SK-N-SH (cell line): ENCODE data around the gene EIPR1. TPM values are rescaled to one million over a fixed set of nuclear protein-coding genes. Genes with fewer than 3 reads are reported as not detected.

ENCODE experiments used
- CTCF ChIA-PET: fragments of 300-600, 350-600 bp; formaldehyde crosslinking; extraction: SDS; loops from one replicate; lab custom pipeline; 2021; lab: Yijun Ruan, JAX
- POLR2A ChIA-PET: fragments of 350-600 bp; sonication (Branson Sonifier 250); formaldehyde crosslinking; extraction: SDS; loops from one replicate; lab custom pipeline; 2020; ENCODE audit warnings: antibody characterized with exemption, inconsistent platforms; lab: Yijun Ruan, JAX
- DNase-seq: peaks from one replicate; pipeline ENCODE4 v3.0.0; 2012
- H2AFZ ChIP-seq: fragments of 200-600 bp; sonication (generic); 2 replicates; pipeline ENCODE4 v1.8.1; 2016; ENCODE audit warnings: antibody characterized with exemption, mild to moderate bottlenecking, low read depth
- H3F3A ChIP-seq: fragments of 200-600 bp; sonication (generic); replicated peaks from 2 replicates; pipeline ENCODE3; 2016; ENCODE audit warnings: antibody characterized with exemption, mild to moderate bottlenecking; ENCODE audit not compliant: insufficient read depth
- H3K27ac ChIP-seq, 2 experiments: fragments of 200-500 bp in 1 of 2; fragments of 200-600 bp in 1 of 2; sonication (Bioruptor generic) in 1 of 2; sonication (generic), shearing (Covaris generic) in 1 of 2; 2 replicates each; pipeline versions ENCODE4 v1.5.1 to v1.6.1; 2014 to 2016; ENCODE audit warnings: low read depth in 2 of 2, inconsistent platforms in 1 of 2, low read length in 1 of 2, mild to moderate bottlenecking in 1 of 2, mixed read lengths in 1 of 2
- H3K27me3 ChIP-seq: fragments of 200-600 bp; sonication (generic), shearing (Covaris generic); 2 replicates; pipeline ENCODE4 v1.6.1; 2016; ENCODE audit warnings: mixed run types; ENCODE audit not compliant: insufficient read depth
- H3K36me3 ChIP-seq, 2 experiments: fragments of 200-500 bp in 1 of 2; fragments of 200-600 bp in 1 of 2; sonication (Bioruptor generic) in 1 of 2; sonication (generic) in 1 of 2; replicated peaks in 1 of 2; 2 replicates each; pipeline versions ENCODE3 to v1.5.1; 2014 to 2016; ENCODE audit warnings: low read length in 1 of 2, mild to moderate bottlenecking in 1 of 2; ENCODE audit not compliant: insufficient read depth in 2 of 2, control insufficient read depth in 1 of 2
- H3K4me1 ChIP-seq, 2 experiments: fragments of 200-500 bp in 1 of 2; fragments of 200-600 bp in 1 of 2; sonication (Bioruptor generic) in 1 of 2; sonication (generic), shearing (Covaris generic) in 1 of 2; 2 replicates each; pipeline versions ENCODE4 v1.5.1 to v1.6.1; 2014 to 2016; ENCODE audit warnings: low read depth in 1 of 2, low read length in 1 of 2, mixed run types in 1 of 2; ENCODE audit not compliant: insufficient read depth in 2 of 2, control insufficient read depth in 1 of 2
- H3K4me2 ChIP-seq: fragments of 200-600 bp; sonication (generic), shearing (Covaris generic); 2 replicates; pipeline ENCODE4 v1.6.1; 2017; ENCODE audit warnings: mixed run types
- H3K4me3 ChIP-seq, 2 experiments: fragments of 200-500 bp in 1 of 2; fragments of 200-600 bp in 1 of 2; sonication (Bioruptor generic) in 1 of 2; sonication (generic), shearing (Covaris generic) in 1 of 2; 2 replicates each; pipeline versions ENCODE4 v1.5.1 to v1.8.1; 2014 to 2016; ENCODE audit warnings: low read depth in 2 of 2, inconsistent platforms in 1 of 2, low read length in 1 of 2, mild to moderate bottlenecking in 1 of 2, mixed read lengths in 1 of 2, moderate library complexity in 1 of 2
- H3K79me2 ChIP-seq: fragments of 200-600 bp; sonication (generic); 2 replicates; pipeline ENCODE4 v1.8.1; 2017; ENCODE audit warnings: mild to moderate bottlenecking; ENCODE audit not compliant: insufficient read depth
- H3K9ac ChIP-seq: fragments of 200-600 bp; sonication (generic); 2 replicates; pipeline ENCODE4 v1.6.1; 2017; ENCODE audit warnings: mixed run types
- H3K9me2 ChIP-seq: fragments of 200-600 bp; sonication (generic); 2 replicates; pipeline ENCODE4 v1.6.1; 2017; ENCODE audit warnings: mixed run types
- H3K9me3 ChIP-seq: fragments of 200-600 bp; sonication (generic); 2 replicates; pipeline ENCODE4 v1.6.1; 2017; ENCODE audit warnings: mixed run types, mild to moderate bottlenecking, moderate library complexity
- H4K20me1 ChIP-seq: fragments of 200-600 bp; sonication (generic); 2 replicates; pipeline ENCODE4 v1.6.1; 2017; ENCODE audit warnings: mild to moderate bottlenecking, mixed run types; ENCODE audit not compliant: insufficient read depth
- CHD2 ChIP-seq: fragments of 150-350 bp; IDR thresholded peaks from 2 replicates; pipeline ENCODE4 v1.6.1; 2018; ENCODE audit warnings: low read length; ENCODE audit not compliant: partially characterized antibody
- ELF1 ChIP-seq: IDR thresholded peaks from 2 replicates; pipeline ENCODE4 v1.4.0; 2012
- EP300 ChIP-seq, 2 experiments: IDR thresholded peaks; 2 replicates each; pipeline versions ENCODE4 v1.4.0 to v1.6.1; 2012; ENCODE audit warnings: borderline replicate concordance in 1 of 2, low read depth in 1 of 2, low read length in 1 of 2
- EZH2phosphoT487 ChIP-seq: fragments of 200-600 bp; sonication (generic); IDR thresholded peaks from 2 replicates; pipeline ENCODE4 v1.6.1; 2017; ENCODE audit warnings: low read depth, mixed run types, mild to moderate bottlenecking, antibody characterized with exemption, moderate library complexity, borderline replicate concordance
- FOSL2 ChIP-seq: IDR thresholded peaks from 2 replicates; pipeline ENCODE4 v1.4.0; 2012; ENCODE audit warnings: low read depth, mild to moderate bottlenecking, moderate library complexity, borderline replicate concordance
- JUND ChIP-seq: IDR thresholded peaks from 2 replicates; pipeline ENCODE4 v1.4.0; 2012
- MEF2A ChIP-seq: IDR thresholded peaks from 2 replicates; pipeline ENCODE4 v1.4.0; 2012; ENCODE audit warnings: low read depth, borderline replicate concordance
- NFIC ChIP-seq: IDR thresholded peaks from 2 replicates; pipeline ENCODE4 v1.4.0; 2012; ENCODE audit warnings: borderline replicate concordance
- PBX3 ChIP-seq: IDR thresholded peaks from 2 replicates; pipeline ENCODE4; 2012
- POLR2AphosphoS5 ChIP-seq: IDR thresholded peaks from 2 replicates; pipeline ENCODE4 v1.6.1; 2012; ENCODE audit warnings: low read depth, low read length
- RCOR1 ChIP-seq: fragments of 150-350 bp; IDR thresholded peaks from 2 replicates; pipeline ENCODE4 v1.6.1; 2017; ENCODE audit warnings: antibody characterized with exemption, low read length
- RFX5 ChIP-seq: IDR thresholded peaks from 2 replicates; pipeline ENCODE4 v1.6.1; 2012; ENCODE audit warnings: mild to moderate bottlenecking, improper control_type of control experiment, low read length
- SIN3A ChIP-seq: IDR thresholded peaks from 2 replicates; pipeline ENCODE4 v1.6.1; 2012; ENCODE audit warnings: low read depth, mild to moderate bottlenecking, low read length, moderate library complexity, borderline replicate concordance
- TAF1 ChIP-seq: IDR thresholded peaks from 2 replicates; pipeline ENCODE4 v1.6.1; 2012; ENCODE audit warnings: low read depth, mild to moderate bottlenecking, low read length, moderate library complexity, borderline replicate concordance
- USF1 ChIP-seq: IDR thresholded peaks from 2 replicates; pipeline ENCODE4 v1.4.0; 2012; ENCODE audit warnings: low read depth, borderline replicate concordance
- USF2 ChIP-seq: fragments of 150-350 bp; IDR thresholded peaks from 2 replicates; pipeline ENCODE4 v1.6.1; 2017; ENCODE audit warnings: antibody characterized with exemption, low read length, low read depth, borderline replicate concordance
- YY1 ChIP-seq: IDR thresholded peaks from 2 replicates; pipeline ENCODE4 v1.4.0; 2012; ENCODE audit warnings: low read depth, mild to moderate bottlenecking
- WGBS: methylation state at CpG from one replicate; pipeline ENCODE4 v1.1.6; 2017; ENCODE audit warnings: low lambda C conversion rate; 5-methylcytosine and 5-hydroxymethylcytosine counted together
- polyA plus RNA-seq, 3 experiments: library from polyadenylated mRNA; depleted of rRNA; stranded (reverse); fragments of >200 nt; gene quantifications; 2 replicates each; pipeline ENCODE4 v1.2.3, GENCODE V29; 2012
- TF ChIP-seq, protein P1 (sequence below): IDR thresholded peaks from 2 replicates; pipeline ENCODE4 v1.4.0; 2012; ENCODE audit warnings: low read depth
- TF ChIP-seq, protein P2 (sequence below): IDR thresholded peaks from 2 replicates; pipeline ENCODE4 v1.6.1; 2012; ENCODE audit warnings: mild to moderate bottlenecking, low read depth, low read length, moderate library complexity

EIPR1 gene
- polyA plus RNA-seq, 1 of the 3 experiments (the other 2 are of a cell fraction), result 85.9 TPM

DNA sequence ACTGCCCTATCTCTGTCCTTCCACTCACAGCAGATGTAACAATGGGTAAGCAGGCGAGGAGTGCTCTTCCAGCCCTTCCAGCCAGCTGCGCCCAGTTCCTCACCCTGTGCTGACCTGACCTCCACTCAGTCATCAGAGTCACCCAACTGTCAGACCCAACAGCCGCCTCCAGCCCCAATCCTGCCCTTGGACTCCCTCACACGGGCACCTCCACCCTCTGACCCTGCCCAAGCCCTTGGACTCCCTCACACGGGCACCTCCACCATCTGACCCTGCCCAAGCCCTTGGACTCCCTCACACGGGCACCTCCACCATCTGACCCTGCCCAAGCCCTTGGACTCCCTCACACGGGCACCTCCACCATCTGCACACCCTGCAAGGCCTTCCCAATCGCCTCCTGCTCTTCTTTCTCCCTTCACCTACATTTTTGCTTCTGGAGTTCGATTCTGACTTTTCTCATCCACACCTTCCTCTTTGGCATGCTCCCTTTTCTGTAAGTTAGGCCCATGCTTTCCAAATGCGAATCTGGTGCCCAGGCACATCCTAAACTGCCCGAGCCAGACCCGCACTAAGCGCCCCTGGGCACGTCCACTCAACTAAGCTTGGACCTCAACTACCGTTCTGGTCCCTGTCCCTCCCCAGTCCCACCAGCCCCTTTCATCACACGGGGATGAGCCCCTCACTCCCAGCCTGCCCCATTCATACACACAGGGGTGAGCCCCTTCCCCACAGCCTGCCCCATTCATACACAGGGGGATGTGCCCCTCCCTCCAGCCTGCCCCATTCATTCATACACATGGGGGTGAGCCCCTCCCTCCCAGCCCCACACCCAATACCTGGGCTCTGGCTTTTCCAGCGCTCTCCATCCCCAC, 15.9 kb downstream of the EIPR1 start:
- H3K9me2 ChIP-seq, result no peaks in the 10 kb centered on the region
- CTCF ChIA-PET, result no interaction called here
- H3K36me3 ChIP-seq, result no peaks in the 10 kb centered on the region
- TF ChIP-seq POLR2AphosphoS5 (no peak), SIN3A (no peak), EZH2phosphoT487 (no peak), EP300 (IDR thresholded peaks at IDR 0.05; ENCODE audit: borderline replicate concordance in 1 of 2, low read depth in 1 of 2, low read length in 1 of 2) (no peak), USF1 (no peak), NFIC (no peak), TAF1 (no peak), FOSL2 (no peak), RFX5 (no peak), PBX3 (no peak), JUND (no peak), MEF2A (no peak), YY1 (no peak), ELF1 (no peak), CHD2 (no peak), USF2 (no peak), RCOR1 (no peak)
- TF ChIP-seq, protein P1, sequence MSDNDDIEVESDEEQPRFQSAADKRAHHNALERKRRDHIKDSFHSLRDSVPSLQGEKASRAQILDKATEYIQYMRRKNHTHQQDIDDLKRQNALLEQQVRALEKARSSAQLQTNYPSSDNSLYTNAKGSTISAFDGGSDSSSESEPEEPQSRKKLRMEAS, result no peak
- TF ChIP-seq, protein P2, sequence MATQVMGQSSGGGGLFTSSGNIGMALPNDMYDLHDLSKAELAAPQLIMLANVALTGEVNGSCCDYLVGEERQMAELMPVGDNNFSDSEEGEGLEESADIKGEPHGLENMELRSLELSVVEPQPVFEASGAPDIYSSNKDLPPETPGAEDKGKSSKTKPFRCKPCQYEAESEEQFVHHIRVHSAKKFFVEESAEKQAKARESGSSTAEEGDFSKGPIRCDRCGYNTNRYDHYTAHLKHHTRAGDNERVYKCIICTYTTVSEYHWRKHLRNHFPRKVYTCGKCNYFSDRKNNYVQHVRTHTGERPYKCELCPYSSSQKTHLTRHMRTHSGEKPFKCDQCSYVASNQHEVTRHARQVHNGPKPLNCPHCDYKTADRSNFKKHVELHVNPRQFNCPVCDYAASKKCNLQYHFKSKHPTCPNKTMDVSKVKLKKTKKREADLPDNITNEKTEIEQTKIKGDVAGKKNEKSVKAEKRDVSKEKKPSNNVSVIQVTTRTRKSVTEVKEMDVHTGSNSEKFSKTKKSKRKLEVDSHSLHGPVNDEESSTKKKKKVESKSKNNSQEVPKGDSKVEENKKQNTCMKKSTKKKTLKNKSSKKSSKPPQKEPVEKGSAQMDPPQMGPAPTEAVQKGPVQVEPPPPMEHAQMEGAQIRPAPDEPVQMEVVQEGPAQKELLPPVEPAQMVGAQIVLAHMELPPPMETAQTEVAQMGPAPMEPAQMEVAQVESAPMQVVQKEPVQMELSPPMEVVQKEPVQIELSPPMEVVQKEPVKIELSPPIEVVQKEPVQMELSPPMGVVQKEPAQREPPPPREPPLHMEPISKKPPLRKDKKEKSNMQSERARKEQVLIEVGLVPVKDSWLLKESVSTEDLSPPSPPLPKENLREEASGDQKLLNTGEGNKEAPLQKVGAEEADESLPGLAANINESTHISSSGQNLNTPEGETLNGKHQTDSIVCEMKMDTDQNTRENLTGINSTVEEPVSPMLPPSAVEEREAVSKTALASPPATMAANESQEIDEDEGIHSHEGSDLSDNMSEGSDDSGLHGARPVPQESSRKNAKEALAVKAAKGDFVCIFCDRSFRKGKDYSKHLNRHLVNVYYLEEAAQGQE, result no peak
- peaks cover 88% of the 10 kb centered on the region for H3K79me2 ChIP-seq
- no peak overlapping the region for H2AFZ ChIP-seq
- peaks cover 12% of the 10 kb centered on the region; the same call in 1 of the 2 replicates for H4K20me1 ChIP-seq
- no peak overlapping the region for H3K27ac ChIP-seq
- H3K9me3 ChIP-seq, result no peaks in the 10 kb centered on the region
- peaks cover 0 to 6% of the 10 kb centered on the region in 2 experiments; a peak in 1 of 4 replicates for H3K4me1 ChIP-seq
- no peaks in the 10 kb centered on the region for H3F3A ChIP-seq
- POLR2A ChIA-PET, result no interaction called here
- H3K27me3 ChIP-seq, result no peaks in the 10 kb centered on the region
- DNase-seq, result no peak
- no peak overlapping the region for H3K4me2 ChIP-seq
- no peak overlapping the region for H3K4me3 ChIP-seq
- no peak overlapping the region for H3K9ac ChIP-seq
- WGBS, result 92% methylated on average over 17 of the region's 17 CpGs
